ENCODE measurements around the gene COMMD8.

Gene COMMD8

GRCh38 chr4:47471064-47471463 lies 7.6 kb upstream of the COMMD8 start:
- no peak for DNase-seq

DNA sequence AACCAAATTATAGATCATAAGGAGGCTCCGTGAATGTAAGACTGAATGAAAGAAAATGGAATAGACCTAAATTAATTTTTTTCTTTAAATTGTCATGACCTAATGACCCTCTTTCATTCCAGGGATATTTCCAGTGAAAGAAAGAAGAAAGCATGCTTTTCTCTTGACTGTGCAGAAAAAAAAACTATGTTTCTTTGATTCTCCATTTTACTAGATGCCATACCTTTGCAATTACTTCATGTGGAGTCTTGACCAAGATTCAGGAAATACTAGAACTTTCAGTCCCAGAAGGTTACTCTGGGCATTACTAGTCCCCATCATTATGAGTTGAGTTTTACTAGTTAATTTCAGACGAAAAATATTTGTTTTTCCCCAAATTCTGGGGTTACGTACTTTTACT lies 6.4 kb upstream of the COMMD8 start:
- no peak for DNase-seq

DNA sequence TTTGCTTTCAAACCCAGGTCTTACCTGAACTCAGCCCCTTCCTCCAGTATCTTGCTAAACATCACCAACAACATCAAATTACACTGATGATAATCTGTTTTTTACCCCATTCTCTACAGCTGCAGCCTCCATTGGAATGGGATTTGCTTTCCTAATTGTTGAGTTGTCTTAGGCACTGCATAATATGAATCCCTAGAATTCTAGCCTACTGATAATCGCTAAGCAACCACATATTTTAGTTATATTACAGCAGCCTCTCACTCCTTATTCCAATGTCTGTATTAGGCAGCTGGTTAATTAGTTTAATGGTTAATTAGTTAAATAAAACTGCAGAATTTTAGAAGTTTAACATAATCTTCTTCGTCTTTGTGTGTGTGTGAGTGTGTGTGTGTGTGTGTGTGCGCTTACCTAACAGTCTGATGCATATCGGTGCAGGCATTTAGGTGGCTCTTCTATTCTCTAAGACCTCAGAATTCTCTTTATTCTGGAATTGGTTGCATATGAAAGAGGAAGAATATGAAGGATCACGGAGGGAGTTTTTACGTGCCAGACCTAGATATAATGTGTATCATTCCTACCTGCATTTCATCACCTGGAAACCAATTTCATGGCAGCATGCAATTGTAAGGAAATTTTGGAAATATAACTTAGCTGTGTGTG lies 5.3 kb upstream of the COMMD8 start:
- DNase-seq: no peak

DNA sequence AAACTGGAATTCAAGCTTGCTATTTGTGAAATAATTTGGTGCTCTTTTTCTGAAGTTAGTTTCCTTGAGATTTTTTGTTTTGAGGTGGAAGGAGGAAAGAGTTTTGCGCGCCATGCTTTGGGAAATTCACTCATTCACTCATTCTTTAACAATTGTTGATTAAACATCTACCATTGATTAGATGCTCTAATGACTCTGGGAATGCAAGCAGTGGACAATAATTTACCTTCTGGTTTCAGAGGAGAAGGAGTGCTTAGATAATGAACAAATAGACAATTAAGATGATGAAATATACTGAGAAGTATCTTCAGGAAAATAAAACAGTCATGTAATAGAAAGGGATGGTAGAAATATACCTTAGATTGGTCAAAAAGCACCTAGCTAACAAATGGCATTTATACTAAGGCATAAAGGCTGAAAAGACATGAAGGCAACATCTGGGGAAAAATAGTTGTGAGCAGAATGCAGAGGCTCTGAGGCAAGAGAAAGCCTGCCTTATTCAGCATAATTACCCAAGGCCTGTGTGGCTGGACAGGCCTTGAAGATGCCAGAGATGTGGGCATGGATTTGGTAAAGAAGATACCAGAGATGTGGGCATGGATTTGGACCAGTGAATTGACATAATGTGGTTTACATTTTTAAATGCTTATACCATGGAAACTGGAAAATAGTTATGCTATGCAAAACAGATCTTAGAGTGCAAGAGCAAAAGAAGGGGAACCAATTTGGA lies 2.7 kb upstream of the COMMD8 start:
- DNase-seq: no peak

GRCh38 chr4:47465004-47465403 lies 1.5 kb upstream of the COMMD8 start:
- no peak for DNase-seq

- DNase-seq: no peak
These were observed 685 bp downstream of the COMMD8 start for GRCh38 chr4:47462799-47463234.

GRCh38 chr4:47451657-47452056 lies 11.8 kb downstream of the COMMD8 start:
- no peak for DNase-seq

DNA sequence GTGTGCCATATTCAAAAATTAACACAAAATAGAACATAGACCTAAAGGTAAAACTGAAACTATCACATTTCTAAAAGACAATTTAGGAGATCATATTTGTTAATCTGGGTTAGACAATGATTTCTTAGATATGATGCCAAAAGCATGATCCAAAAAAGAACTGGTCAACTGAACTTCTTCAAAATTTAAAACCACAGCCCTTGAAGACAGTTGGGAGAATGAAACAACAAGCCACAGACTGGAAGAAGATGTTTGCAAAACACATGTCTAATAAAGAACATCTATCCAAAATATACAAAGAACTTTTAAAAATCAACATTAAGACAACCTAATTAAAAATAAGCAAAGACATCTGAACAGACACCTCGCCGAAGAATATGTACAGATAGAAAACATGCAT lies 19.5 kb downstream of the COMMD8 start:
- no peak for DNase-seq

DNA sequence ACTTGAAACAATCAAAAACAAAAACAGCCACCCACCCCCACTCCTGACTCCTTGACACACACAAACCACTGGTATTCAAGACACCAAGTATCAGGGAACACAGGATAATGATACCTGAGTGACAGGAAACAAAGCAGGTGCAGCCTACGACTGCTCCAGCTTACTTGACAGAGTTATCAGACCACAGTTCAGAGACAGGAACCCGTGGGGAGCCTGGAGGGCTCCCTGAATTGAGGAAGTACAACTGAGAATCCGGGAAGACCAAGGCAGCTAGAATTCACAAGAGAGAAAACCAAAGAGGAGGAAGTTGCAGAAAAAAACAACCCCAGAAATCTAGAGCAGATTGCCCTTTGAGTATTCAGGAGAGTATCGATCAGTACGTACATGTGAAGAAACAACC lies 20.5 kb downstream of the COMMD8 start:
- DNase-seq: no peak

DNA sequence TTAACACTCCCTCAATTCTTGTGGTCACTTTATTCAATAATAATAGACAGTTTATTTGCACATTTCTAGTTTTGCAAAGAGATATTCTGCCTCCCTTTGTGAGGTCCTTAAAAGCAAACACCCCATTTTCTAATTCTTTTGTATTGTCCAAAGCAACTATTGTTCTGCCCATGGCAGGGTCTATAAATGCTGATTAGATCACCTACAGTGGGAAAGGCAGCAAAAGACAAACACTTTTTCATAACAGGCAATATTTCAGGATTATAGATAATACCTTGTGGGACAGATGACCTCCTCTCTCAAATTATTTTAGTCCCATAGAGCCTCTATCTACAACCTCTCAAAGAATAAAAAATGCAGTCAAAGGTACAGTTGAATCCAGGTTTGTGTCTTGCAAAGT lies 28.6 kb downstream of the COMMD8 start:
- no peak for DNase-seq

DNA sequence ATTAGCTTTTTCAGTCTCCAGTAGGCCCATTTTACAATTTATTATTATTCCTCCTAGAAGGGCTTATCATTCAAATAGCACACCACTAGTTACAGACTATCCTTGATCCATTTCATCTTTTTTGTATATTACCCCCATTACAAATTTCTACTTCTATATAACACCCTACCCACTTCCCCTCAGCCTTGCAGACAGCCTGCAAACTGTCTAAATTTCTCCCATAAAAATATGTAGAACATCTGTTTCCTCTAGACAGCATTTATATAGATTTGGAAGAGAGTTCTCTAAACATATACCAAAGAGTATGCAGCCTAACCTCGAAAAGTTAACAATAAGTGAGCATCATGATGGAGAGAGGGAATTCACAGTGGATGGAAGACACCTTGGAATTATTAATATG lies 30.8 kb downstream of the COMMD8 start:
- no peak for DNase-seq

DNA sequence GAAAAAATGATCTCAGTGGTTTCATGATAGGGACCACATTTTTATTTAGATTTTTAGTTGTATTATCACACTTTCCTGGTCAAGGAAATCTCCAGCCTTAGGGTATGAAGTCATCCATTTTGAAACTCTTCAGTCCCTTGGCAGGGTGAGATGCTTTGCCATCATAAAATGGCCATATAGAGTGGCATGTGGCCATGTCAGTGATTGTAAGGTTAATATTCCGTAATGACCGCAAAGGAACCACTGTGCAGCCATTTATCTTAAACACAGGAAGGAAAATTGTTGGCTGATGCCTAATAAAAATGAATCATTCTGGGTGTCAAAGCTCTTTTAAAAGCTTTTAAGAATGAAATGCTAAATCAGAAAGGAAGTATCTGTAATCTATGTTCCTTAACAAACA lies 35.6 kb downstream of the COMMD8 start:
- no peak for DNase-seq

GRCh38 chr4:47425628-47426027 lies 37.9 kb downstream of the COMMD8 start:
- no peak for DNase-seq

- no peak for DNase-seq
These were observed 44.2 kb downstream of the COMMD8 start for GRCh38 chr4:47419296-47419695.

DNA sequence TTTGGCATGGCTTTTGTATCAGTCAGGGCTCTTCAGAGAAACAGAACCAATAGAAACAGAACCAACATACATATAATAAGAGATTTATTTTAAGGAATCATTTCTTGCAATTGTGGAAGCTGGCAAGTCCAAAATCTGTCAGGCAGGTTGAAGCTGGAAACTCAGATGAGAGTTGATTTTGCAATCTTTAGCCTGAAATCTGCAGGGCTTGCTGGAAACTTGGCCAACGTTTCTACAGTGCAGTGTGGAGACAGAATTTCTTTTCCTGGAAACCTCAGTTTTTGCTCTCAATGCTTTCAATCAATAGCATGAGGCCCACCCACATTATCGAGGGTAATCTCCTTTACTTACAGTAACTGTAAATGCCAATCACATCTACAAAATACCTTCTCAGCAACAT lies 45.4 kb downstream of the COMMD8 start:
- DNase-seq: no peak

GRCh38 chr4:47415719-47416118 lies 47.8 kb downstream of the COMMD8 start:
- DNase-seq: no peak

DNA sequence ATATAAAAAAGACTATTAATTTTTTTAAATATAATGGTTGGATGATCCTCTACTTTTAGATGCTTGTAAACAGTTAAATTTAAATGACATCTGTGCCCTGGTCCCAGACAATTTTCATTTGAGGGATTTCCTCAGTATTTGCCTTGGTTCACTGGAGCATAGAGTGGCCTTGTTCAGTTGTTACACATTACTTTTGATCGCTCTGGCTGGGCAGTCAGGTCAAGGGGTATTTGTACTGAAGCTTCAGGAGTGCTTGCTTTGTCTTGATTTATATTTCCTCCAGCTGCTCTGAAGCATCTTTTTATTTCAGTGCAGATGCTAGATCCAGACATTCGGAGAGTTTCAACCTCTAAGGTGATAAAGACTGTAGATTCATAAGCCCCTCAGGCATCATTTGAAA lies 50.0 kb downstream of the COMMD8 start:
- no peak for DNase-seq

DNA sequence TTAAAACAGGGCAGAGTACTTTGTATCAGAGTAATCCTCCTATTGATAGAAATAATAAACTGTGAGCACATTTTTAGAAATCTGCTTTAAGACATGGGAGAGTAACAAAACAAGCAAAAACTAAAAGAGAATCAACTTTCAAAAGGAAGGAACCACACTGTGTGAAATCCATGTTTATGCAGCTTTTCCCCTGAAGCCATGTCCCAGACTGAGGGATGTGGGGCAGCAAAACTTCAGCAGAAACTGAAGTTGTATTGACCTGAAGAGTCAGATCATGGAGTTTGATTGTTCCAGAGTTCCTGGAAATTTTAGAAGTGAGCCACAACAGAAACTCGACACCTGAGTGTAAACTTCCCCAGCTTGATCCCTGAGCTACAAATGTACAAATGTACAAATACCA lies 53.2 kb downstream of the COMMD8 start:
- DNase-seq: no peak

GRCh38 chr4:47406408-47406807 lies 57.1 kb downstream of the COMMD8 start:
- no peak for DNase-seq

Measured in activated CD4-positive, alpha-beta T cell treated with anti-CD3 and anti-CD28 coated beads, Interleukin-2, amount 50 U/mL, for 1 hour (primary cell).